ENCODE results near the gene ADAMTS8. TPM values are rescaled to one million over a fixed set of nuclear protein-coding genes. Genes with fewer than 3 reads are reported as not detected.

Gene ADAMTS8
- total and polyA plus RNA-seq, 2 donors (not counting 1 experiment from before 2014, with no cell fraction given) = 15.0 to 18.8 TPM

DNA sequence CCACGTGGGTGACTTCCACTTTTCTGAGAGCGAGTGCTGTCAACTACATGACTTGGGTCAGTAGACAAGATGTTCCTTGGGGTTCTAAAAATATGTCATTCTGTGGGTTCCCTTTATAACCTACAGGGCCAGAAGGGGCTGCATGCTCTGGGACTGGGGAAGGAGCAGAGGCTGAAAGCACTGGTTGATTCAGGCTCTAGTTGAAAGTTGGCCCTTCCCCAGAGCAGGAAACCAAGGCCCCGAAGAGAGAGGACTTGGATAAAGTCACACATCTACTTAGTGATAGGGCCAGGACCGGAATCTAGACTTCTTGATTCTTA is 30.0 kb upstream of the ADAMTS8 start:
- H3K9me3 ChIP-seq (ENCODE audit: control insufficient read depth, insufficient read depth, low read depth, low read length) = no peaks in the 10 kb centered on the region
- H3K27ac ChIP-seq (ENCODE audit: insufficient read depth, low read length) = no peak overlapping the region
- H3K4me3 ChIP-seq (replicated peaks in 1 of 4; ENCODE audit: control extremely low read depth in 1 of 4, insufficient read depth in 1 of 4, low read depth in 3 of 4, low read length in 4 of 4) = no peak overlapping the region
- H3K27me3 ChIP-seq (ENCODE audit: control insufficient read depth, insufficient read depth, low read length) = no peaks in the 10 kb centered on the region
- peak overlapping the region; percentile 40 for H3K4me2 ChIP-seq (ENCODE audit: extremely low read depth, insufficient read depth, low read length)
- peaks cover 11% of the 10 kb centered on the region for H3K4me1 ChIP-seq (ENCODE audit: control insufficient read depth, extremely low read depth, insufficient read depth, low read length)
- peaks cover 23% of the 10 kb centered on the region for H3K36me3 ChIP-seq (ENCODE audit: control insufficient read depth, insufficient read depth, low read length)
- H3K9ac ChIP-seq (ENCODE audit: insufficient read depth, low read length) = peak overlapping the region; percentile 18
- DNase-seq (ENCODE audit: low read depth in 2 of 2) = no peak
- H3K79me2 ChIP-seq (ENCODE audit: control insufficient read depth, insufficient read depth, low read length) = peaks cover 52% of the 10 kb centered on the region
- H2AFZ ChIP-seq (ENCODE audit: low read length) = no peak overlapping the region
- H4K20me1 ChIP-seq (ENCODE audit: control insufficient read depth, extremely low read depth, insufficient read depth, low read length) = no peaks in the 10 kb centered on the region
- no peak for TF ChIP-seq EZH2 (IDR thresholded peaks at IDR 0.05; ENCODE audit: low read length, missing control alignments)
- TF ChIP-seq, protein P1, sequence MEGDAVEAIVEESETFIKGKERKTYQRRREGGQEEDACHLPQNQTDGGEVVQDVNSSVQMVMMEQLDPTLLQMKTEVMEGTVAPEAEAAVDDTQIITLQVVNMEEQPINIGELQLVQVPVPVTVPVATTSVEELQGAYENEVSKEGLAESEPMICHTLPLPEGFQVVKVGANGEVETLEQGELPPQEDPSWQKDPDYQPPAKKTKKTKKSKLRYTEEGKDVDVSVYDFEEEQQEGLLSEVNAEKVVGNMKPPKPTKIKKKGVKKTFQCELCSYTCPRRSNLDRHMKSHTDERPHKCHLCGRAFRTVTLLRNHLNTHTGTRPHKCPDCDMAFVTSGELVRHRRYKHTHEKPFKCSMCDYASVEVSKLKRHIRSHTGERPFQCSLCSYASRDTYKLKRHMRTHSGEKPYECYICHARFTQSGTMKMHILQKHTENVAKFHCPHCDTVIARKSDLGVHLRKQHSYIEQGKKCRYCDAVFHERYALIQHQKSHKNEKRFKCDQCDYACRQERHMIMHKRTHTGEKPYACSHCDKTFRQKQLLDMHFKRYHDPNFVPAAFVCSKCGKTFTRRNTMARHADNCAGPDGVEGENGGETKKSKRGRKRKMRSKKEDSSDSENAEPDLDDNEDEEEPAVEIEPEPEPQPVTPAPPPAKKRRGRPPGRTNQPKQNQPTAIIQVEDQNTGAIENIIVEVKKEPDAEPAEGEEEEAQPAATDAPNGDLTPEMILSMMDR (conservative IDR thresholded peaks at IDR 0.05 in 1 of 2, IDR thresholded peaks at IDR 0.05 in 1 of 2; ENCODE audit: low read depth in 1 of 2, low read length in 2 of 2) = no peak

DNA sequence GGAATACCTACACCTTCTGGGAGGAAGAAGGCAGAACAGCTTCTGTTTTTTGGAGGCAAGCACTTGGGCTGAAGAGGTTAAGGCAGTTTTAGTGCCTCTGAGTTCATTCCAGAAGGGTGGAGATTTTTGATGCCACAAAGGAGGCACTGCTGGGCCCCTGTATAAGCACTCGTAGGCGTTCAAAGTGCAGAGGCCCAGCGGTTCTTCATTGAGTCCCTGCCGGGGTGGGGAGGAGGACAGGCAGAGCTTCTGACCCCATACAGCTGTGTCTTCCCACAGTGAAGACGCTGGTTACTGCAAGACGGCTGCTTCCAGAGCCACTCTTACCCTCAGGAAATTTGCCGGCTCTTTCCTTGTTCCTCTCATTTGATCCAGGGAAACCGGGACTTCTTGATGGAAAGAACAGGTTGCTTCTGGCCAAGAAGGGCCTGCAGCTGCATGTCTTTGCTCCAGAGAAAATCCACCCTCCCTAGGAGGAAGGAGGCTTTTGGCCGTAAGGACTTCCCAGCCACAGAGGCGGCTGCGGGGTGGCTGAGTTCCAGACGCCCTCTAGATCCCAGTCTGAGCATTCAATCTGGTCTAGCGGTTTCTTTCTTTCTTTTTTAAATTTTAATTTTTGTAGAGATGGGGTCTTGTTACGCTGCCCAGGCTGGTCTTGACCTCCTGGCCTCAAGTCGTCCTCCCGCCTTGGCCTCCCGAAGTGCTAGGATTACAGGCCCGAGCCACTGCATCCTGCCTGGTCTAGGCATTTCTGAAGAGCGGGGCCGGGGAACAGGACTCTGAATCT is 29.4 kb upstream of the ADAMTS8 start:
- peaks cover 11% of the 10 kb centered on the region for H3K4me1 ChIP-seq (ENCODE audit: control insufficient read depth, extremely low read depth, insufficient read depth, low read length)
- peak overlapping the region; percentile 18 for H3K9ac ChIP-seq (ENCODE audit: insufficient read depth, low read length)
- TF ChIP-seq, protein P1 (conservative IDR thresholded peaks at IDR 0.05 in 1 of 2, IDR thresholded peaks at IDR 0.05 in 1 of 2; ENCODE audit: low read depth in 1 of 2, low read length in 2 of 2) = peak in 1 of 2 donors; percentile 4
- TF ChIP-seq EZH2 (IDR thresholded peaks at IDR 0.05; ENCODE audit: low read length, missing control alignments) = no peak
- H3K36me3 ChIP-seq (ENCODE audit: control insufficient read depth, insufficient read depth, low read length) = peaks cover 21% of the 10 kb centered on the region
- H2AFZ ChIP-seq (ENCODE audit: low read length) = no peak overlapping the region
- H3K9me3 ChIP-seq (ENCODE audit: control insufficient read depth, insufficient read depth, low read depth, low read length) = no peaks in the 10 kb centered on the region
- peak overlapping the region; percentile 40 for H3K4me2 ChIP-seq (ENCODE audit: extremely low read depth, insufficient read depth, low read length)
- H3K27me3 ChIP-seq (ENCODE audit: control insufficient read depth, insufficient read depth, low read length) = no peaks in the 10 kb centered on the region
- H3K27ac ChIP-seq (ENCODE audit: insufficient read depth, low read length) = peak overlapping the region; percentile 19
- peaks cover 56% of the 10 kb centered on the region for H3K79me2 ChIP-seq (ENCODE audit: control insufficient read depth, insufficient read depth, low read length)
- peak overlapping the region in 1 of 4 experiments; percentile 4 for H3K4me3 ChIP-seq (replicated peaks in 1 of 4; ENCODE audit: control extremely low read depth in 1 of 4, insufficient read depth in 1 of 4, low read depth in 3 of 4, low read length in 4 of 4)
- peak in 1 of 2 donors; percentile 61 for DNase-seq (ENCODE audit: low read depth in 2 of 2)
- H4K20me1 ChIP-seq (ENCODE audit: control insufficient read depth, extremely low read depth, insufficient read depth, low read length) = no peaks in the 10 kb centered on the region

DNA sequence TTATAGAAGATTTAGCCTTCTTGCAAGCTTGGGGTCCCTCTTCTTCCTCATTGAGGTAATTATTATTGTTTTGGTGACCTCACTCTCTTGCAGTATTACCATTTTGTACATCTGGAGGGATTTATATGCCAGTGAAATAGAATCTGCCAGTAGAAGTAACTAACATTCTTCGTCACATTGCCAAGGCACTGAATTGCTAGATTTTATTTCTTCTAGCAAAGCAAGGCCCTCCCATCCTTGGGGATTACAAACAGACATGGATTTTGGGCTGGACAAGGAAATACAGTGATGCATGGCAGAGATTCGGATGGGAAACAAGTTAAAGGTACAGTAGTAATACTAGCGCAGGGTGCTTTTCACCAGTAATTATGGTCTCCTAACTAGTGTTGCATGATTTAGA is 27.9 kb upstream of the ADAMTS8 start:
- H4K20me1 ChIP-seq (ENCODE audit: control insufficient read depth, extremely low read depth, insufficient read depth, low read length) = no peaks in the 10 kb centered on the region
- H3K9ac ChIP-seq (ENCODE audit: insufficient read depth, low read length) = no peak overlapping the region
- H2AFZ ChIP-seq (ENCODE audit: low read length) = no peak overlapping the region
- no peak for DNase-seq (ENCODE audit: low read depth in 2 of 2)
- peaks cover 14% of the 10 kb centered on the region for H3K4me1 ChIP-seq (ENCODE audit: control insufficient read depth, extremely low read depth, insufficient read depth, low read length)
- H3K79me2 ChIP-seq (ENCODE audit: control insufficient read depth, insufficient read depth, low read length) = peaks cover 67% of the 10 kb centered on the region
- no peak overlapping the region for H3K4me3 ChIP-seq (replicated peaks in 1 of 4; ENCODE audit: control extremely low read depth in 1 of 4, insufficient read depth in 1 of 4, low read depth in 3 of 4, low read length in 4 of 4)
- no peaks in the 10 kb centered on the region for H3K9me3 ChIP-seq (ENCODE audit: control insufficient read depth, insufficient read depth, low read depth, low read length)
- no peak overlapping the region for H3K27ac ChIP-seq (ENCODE audit: insufficient read depth, low read length)
- H3K4me2 ChIP-seq (ENCODE audit: extremely low read depth, insufficient read depth, low read length) = no peak overlapping the region
- H3K36me3 ChIP-seq (ENCODE audit: control insufficient read depth, insufficient read depth, low read length) = peaks cover 7% of the 10 kb centered on the region
- TF ChIP-seq, protein P1 (conservative IDR thresholded peaks at IDR 0.05 in 1 of 2, IDR thresholded peaks at IDR 0.05 in 1 of 2; ENCODE audit: low read depth in 1 of 2, low read length in 2 of 2) = no peak
- no peak for TF ChIP-seq EZH2 (IDR thresholded peaks at IDR 0.05; ENCODE audit: low read length, missing control alignments)
- H3K27me3 ChIP-seq (ENCODE audit: control insufficient read depth, insufficient read depth, low read length) = no peaks in the 10 kb centered on the region
